ENCODE data around the gene ST8SIA1.

- TF ChIP-seq GATA2 (IDR thresholded peaks at IDR 0.05; ENCODE audit: low read depth, low read length) = no peak
- TF ChIP-seq GATA3 (IDR thresholded peaks at IDR 0.05; ENCODE audit: low read depth, low read length) = no peak
These were observed 40.0 kb upstream of the ST8SIA1 start for GRCh38 chr12:22374508-22374907.

Measured in SH-SY5Y (cell line).